ENCODE results near the gene TAOK3. TPM values are rescaled to one million over a fixed set of nuclear protein-coding genes. Genes with fewer than 3 reads are reported as not detected.
A peak's percentile ranks its signal among the peaks of the same experiment; 100 is the strongest.

TAOK3 gene
- total and polyA plus RNA-seq, 2 donors (not counting 3 experiments of a cell fraction or from before 2014, with no cell fraction given) = 11.3 to 23.1 TPM

- FAIRE-seq (peak; percentile 63), DNase-seq (ENCODE audit: low read depth, low spot score) (peak; percentile 63)
- H3K9me1 ChIP-seq (replicated peaks; ENCODE audit: control insufficient read depth, extremely low read depth, insufficient read depth, low read length) = no peaks in the 10 kb centered on the region
- H3K9ac ChIP-seq (replicated peaks; ENCODE audit: extremely low read depth, insufficient read depth, low read length) = peak overlapping the region; percentile 61
- H3K4me3 ChIP-seq (replicated peaks in 1 of 3; ENCODE audit: insufficient read depth in 1 of 3, low read depth in 1 of 3, low read length in 3 of 3) = peak overlapping the region in 2 of 3 experiments; percentile 33 to 40
- no peaks in the 10 kb centered on the region for H3K36me3 ChIP-seq (ENCODE audit: control insufficient read depth in 2 of 2, extremely low read depth in 1 of 2, insufficient read depth in 2 of 2, low read length in 2 of 2)
- TF ChIP-seq POLR2A (IDR thresholded peaks at IDR 0.05; ENCODE audit: low read depth, low read length) (no peak), FOS (IDR thresholded peaks at IDR 0.05; ENCODE audit: borderline replicate concordance, insufficient read depth, low read length) (peak; percentile 52)
- peaks cover 7% of the 10 kb centered on the region for H3K79me2 ChIP-seq (ENCODE audit: control insufficient read depth, insufficient read depth, low read length)
- no peaks in the 10 kb centered on the region for H3K27me3 ChIP-seq (ENCODE audit: control insufficient read depth in 2 of 2, insufficient read depth in 2 of 2, low read length in 2 of 2)
- intact Hi-C loops (cut with micrococcal nuclease) = loop anchor here (1.0 to 2.0 kb wide), 3 partner anchors 49 to 125 kb away; no protein-coding TSS in a partner anchor
- peak overlapping the region; percentile 88 for H3K27ac ChIP-seq (ENCODE audit: insufficient read depth, low read depth, low read length)
- BruUV-seq (replicated peaks) = TSS peak; percentile 53
- CTCF ChIA-PET = interaction anchor here (1.0 to 1.9 kb wide), 4 partner anchors 9 to 124 kb away, joined by 3 to 23 read pairs (median 4); partner anchors contain the start of gene SUDS3
- dilution Hi-C loops (cut with MboI; ENCODE audit: extremely low pct_ligation_motif_present, low sequenced_read_pairs) = no loop called here
- H3K9me3 ChIP-seq (replicated peaks; ENCODE audit: control insufficient read depth, insufficient read depth, low read length) = no peaks in the 10 kb centered on the region
- H2AFZ ChIP-seq (ENCODE audit: low read depth, low read length) = no peak overlapping the region
- POLR2A ChIA-PET = interaction anchor here (0.9 to 1.1 kb wide), 2 partner anchors 65 to 245 kb away, joined by 3 to 6 read pairs; partner anchors contain the start of gene TAOK3
- no peaks in the 10 kb centered on the region for H4K20me1 ChIP-seq (replicated peaks; ENCODE audit: control insufficient read depth, extremely low read depth, insufficient read depth, low read length)
- H3K4me1 ChIP-seq (ENCODE audit: control insufficient read depth, extremely low read depth, insufficient read depth, low read length) = peaks cover 22% of the 10 kb centered on the region
- peak overlapping the region; percentile 85 for H3K4me2 ChIP-seq (ENCODE audit: insufficient read depth, low read length)
These were observed 65.4 kb downstream of the TAOK3 start for GRCh38 chr12:118307069-118307954.

GRCh38 chr12:118304093-118304492, 68.6 kb downstream of the TAOK3 start:
- peaks cover 7% of the 10 kb centered on the region for H3K79me2 ChIP-seq (ENCODE audit: control insufficient read depth, insufficient read depth, low read length)
- no peak for TF ChIP-seq JUN (IDR thresholded peaks at IDR 0.05; ENCODE audit: borderline replicate concordance, insufficient read depth, insufficient read length, low read depth)
- TF ChIP-seq POLR2AphosphoS5 (IDR thresholded peaks at IDR 0.05; ENCODE audit: insufficient read depth, low read depth, low read length) = no peak
- no peak for TF ChIP-seq EZH2 (IDR thresholded peaks at IDR 0.05; ENCODE audit: borderline replicate concordance, low read depth, low read length, severe bottlenecking)
- no peak for TF ChIP-seq POLR2A (IDR thresholded peaks at IDR 0.05; ENCODE audit: low read depth, low read length)
- no peak for TF ChIP-seq FOS (IDR thresholded peaks at IDR 0.05; ENCODE audit: borderline replicate concordance, insufficient read depth, low read length)
- TF ChIP-seq MAX (IDR thresholded peaks at IDR 0.05; ENCODE audit: insufficient read depth, insufficient read length) = no peak
- no peak for TF ChIP-seq GATA2 (IDR thresholded peaks at IDR 0.05; ENCODE audit: insufficient read depth, insufficient read length, low read depth, low read length)
- no peak for TF ChIP-seq CTCF (IDR thresholded peaks at IDR 0.05; ENCODE audit: extremely low read depth in 1 of 2, insufficient read depth in 1 of 2, low read depth in 1 of 2, low read length in 2 of 2)
- no peak for TF ChIP-seq MYC (IDR thresholded peaks at IDR 0.05; ENCODE audit: low read depth, low read length)
- H3K4me2 ChIP-seq (ENCODE audit: insufficient read depth, low read length) = no peak overlapping the region
- no peaks in the 10 kb centered on the region for H4K20me1 ChIP-seq (replicated peaks; ENCODE audit: control insufficient read depth, extremely low read depth, insufficient read depth, low read length)
- dilution Hi-C loops (cut with MboI; ENCODE audit: extremely low pct_ligation_motif_present, low sequenced_read_pairs) = no loop called here
- CTCF ChIA-PET = no interaction called here
- H3K27ac ChIP-seq (ENCODE audit: insufficient read depth, low read depth, low read length) = no peak overlapping the region
- H3K9ac ChIP-seq (replicated peaks; ENCODE audit: extremely low read depth, insufficient read depth, low read length) = no peak overlapping the region
- no peaks in the 10 kb centered on the region for H3K36me3 ChIP-seq (ENCODE audit: control insufficient read depth in 2 of 2, extremely low read depth in 1 of 2, insufficient read depth in 2 of 2, low read length in 2 of 2)
- FAIRE-seq (no peak), DNase-seq (ENCODE audit: low read depth, low spot score) (no peak)
- no peak overlapping the region for H2AFZ ChIP-seq (ENCODE audit: low read depth, low read length)
- H3K27me3 ChIP-seq (ENCODE audit: control insufficient read depth in 2 of 2, insufficient read depth in 2 of 2, low read length in 2 of 2) = no peaks in the 10 kb centered on the region
- peaks cover 26% of the 10 kb centered on the region for H3K4me1 ChIP-seq (ENCODE audit: control insufficient read depth, extremely low read depth, insufficient read depth, low read length)
- no peak overlapping the region for H3K4me3 ChIP-seq (replicated peaks in 1 of 3; ENCODE audit: insufficient read depth in 1 of 3, low read depth in 1 of 3, low read length in 3 of 3)
- no TSS peak for BruUV-seq (replicated peaks)
- POLR2A ChIA-PET = no interaction called here
- intact Hi-C loops (cut with micrococcal nuclease) = no loop called here
- H3K9me3 ChIP-seq (replicated peaks; ENCODE audit: control insufficient read depth, insufficient read depth, low read length) = no peaks in the 10 kb centered on the region
- no peaks in the 10 kb centered on the region for H3K9me1 ChIP-seq (replicated peaks; ENCODE audit: control insufficient read depth, extremely low read depth, insufficient read depth, low read length)

All from endothelial cell of umbilical vein (primary cell).